ENCODE results near the gene CAMK2B. TPM values are rescaled to one million over a fixed set of nuclear protein-coding genes. Genes with fewer than 3 reads are reported as not detected.
"Not testable (repeated sequence)": the region's sequence is repeated elsewhere in the genome, so short reads cannot be mapped to it uniquely, and the experiment has no call there.

The CAMK2B gene
- polyA plus RNA-seq, 4 donors: 2.1 to 2.9 (median 2.3) TPM

- DNase-seq (ENCODE audit: low read depth in 4 of 4, low spot score in 3 of 4): no peak
Observed at GRCh38 chr7:44183386-44183785, 142.0 kb downstream of the CAMK2B start.

GRCh38 chr7:44182827-44183226, 142.6 kb downstream of the CAMK2B start:
- no peak for DNase-seq (ENCODE audit: low read depth in 4 of 4, low spot score in 3 of 4)

GRCh38 chr7:44180631-44181030, 144.8 kb downstream of the CAMK2B start:
- no peak for DNase-seq (ENCODE audit: low read depth in 4 of 4, low spot score in 3 of 4)

- DNase-seq (ENCODE audit: low read depth in 4 of 4, low spot score in 3 of 4): no peak
Observed at GRCh38 chr7:44177570-44178131, 147.7 kb downstream of the CAMK2B start.

- DNase-seq (ENCODE audit: low read depth in 4 of 4, low spot score in 3 of 4): no peak
Observed at GRCh38 chr7:44176486-44176885, 148.9 kb downstream of the CAMK2B start.

GRCh38 chr7:44175730-44176129, 149.7 kb downstream of the CAMK2B start:
- DNase-seq (ENCODE audit: low read depth in 4 of 4, low spot score in 3 of 4): no peak

- DNase-seq (ENCODE audit: low read depth in 4 of 4, low spot score in 3 of 4): not testable (repeated sequence)
Observed at GRCh38 chr7:44174694-44174948, 150.8 kb downstream of the CAMK2B start.

DNA sequence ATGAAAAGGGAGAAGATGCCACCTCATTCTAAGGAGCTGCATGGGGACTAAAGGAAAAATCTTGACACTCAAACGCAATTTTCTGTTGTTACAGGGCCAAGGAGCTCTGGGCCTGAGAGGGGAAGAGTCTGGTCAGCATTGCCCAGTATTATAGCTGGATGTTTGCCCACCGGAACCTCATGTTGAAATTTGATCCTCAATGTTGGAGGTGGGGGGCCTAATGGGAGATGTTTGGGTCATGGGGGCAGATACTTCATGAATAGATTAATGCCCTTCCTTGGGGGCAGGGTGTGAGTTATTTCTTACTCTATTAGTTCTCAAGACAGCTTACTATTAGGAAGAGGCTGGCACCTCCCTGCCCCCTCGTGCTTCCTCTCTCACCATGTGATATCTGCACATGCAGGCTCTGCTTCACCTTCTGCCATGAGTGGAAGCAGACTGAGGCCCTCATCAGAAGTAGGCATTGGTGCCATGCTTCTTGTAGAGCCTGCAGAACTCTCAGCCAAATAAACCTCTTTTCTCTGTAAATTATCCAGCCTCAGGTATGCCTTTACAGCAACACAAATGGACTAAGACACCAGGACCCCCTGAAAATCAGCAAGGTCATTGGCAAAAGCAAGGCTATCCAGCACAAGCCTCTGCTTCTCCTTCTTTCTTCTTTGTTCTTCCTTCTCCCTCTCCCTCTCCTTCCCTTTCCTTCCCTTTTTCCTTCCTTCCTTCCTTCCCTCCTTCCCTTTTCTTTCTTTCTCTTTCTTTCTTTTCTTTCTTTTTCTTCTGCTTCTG, 151.3 kb downstream of the CAMK2B start:
- no peak for DNase-seq (ENCODE audit: low read depth in 4 of 4, low spot score in 3 of 4)

DNA sequence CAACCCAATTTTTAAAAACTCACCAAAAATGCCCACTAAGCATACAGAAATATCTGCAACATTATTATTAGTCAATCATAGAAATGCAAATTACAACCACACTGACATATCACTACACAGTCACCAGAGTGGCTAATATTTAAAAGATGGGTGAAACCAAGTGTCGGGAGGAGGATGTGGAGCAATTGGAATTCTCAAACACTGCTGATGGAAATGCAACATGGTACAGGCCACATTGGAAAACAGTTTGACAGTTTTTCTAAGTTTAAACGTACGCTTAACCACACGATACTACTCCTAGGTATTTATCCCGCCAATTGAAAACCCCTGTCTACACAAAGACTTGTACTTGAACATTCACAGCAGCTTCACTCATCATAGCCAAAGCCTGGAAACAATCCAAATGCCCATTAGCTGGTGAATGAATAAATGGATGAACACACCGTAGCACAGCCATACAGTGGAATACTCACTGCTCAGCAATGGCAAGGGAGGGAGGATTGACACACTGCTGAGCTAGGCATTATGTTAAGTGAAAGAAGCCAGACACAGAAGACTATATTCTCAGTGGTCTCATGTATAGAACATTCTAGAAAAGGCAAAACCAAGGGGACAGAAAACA, 152.5 kb downstream of the CAMK2B start:
- no peak for DNase-seq (ENCODE audit: low read depth in 4 of 4, low spot score in 3 of 4)

GRCh38 chr7:44172352-44172751, 153.0 kb downstream of the CAMK2B start:
- no peak for DNase-seq (ENCODE audit: low read depth in 4 of 4, low spot score in 3 of 4)

- not testable (repeated sequence) for DNase-seq (ENCODE audit: low read depth in 4 of 4, low spot score in 3 of 4)
Observed at GRCh38 chr7:44171901-44172300, 153.5 kb downstream of the CAMK2B start.

DNA sequence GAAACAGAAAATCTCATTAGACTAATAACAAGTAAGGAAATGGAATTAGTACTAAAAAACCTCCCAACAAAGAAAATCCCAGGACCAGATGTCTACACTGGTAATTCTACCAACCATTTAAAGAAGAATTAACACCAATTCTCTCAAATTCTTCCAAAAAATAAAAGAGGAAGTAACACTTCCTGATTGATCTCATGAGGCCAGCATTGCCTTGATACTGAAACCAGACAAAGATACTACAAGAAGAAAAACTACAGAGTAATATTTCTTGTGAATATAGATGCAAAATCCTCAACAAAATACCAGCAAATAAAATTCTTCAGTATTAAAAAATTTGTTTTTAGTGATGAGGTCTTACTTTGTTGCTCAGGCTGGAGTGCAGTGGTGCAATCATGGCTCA, 157.5 kb downstream of the CAMK2B start:
- no peak for DNase-seq (ENCODE audit: low read depth in 4 of 4, low spot score in 3 of 4)

Other genes with a start within 250 kb of the CAMK2B start
- 10 to 100 TPM; 19.2 to 23.1 (median 20.9) TPM for gene POLM, start 243.1 kb downstream of the CAMK2B start, polyA plus RNA-seq (ENCODE audit: insufficient read length in 4 of 4)
- 10 to 100 TPM; 55.4 to 75.0 (median 67.7) TPM for gene AEBP1, start 221.2 kb downstream of the CAMK2B start, polyA plus RNA-seq (ENCODE audit: insufficient read length in 4 of 4)
- gene POLD2, start 202.0 kb downstream of the CAMK2B start, polyA plus RNA-seq (ENCODE audit: insufficient read length in 4 of 4): 100 to 1,000 TPM; 116 to 131 (median 120) TPM
- under 1 TPM; 0.37 to 0.99 (median 0.56) TPM for gene MYL7, start 184.3 kb downstream of the CAMK2B start, polyA plus RNA-seq (ENCODE audit: insufficient read length in 4 of 4)
- 1 to 10 TPM; 2.6 to 4.8 (median 3.7) TPM for gene GCK, start 136.2 kb downstream of the CAMK2B start, polyA plus RNA-seq (ENCODE audit: insufficient read length in 4 of 4)
- gene YKT6, start 124.6 kb downstream of the CAMK2B start, polyA plus RNA-seq (ENCODE audit: insufficient read length in 4 of 4): 10 to 100 TPM; 76.3 to 84.9 (median 79.0) TPM
- 10 to 100 TPM; 82.1 to 87.9 (median 84.6) TPM for gene NUDCD3, start 165.1 kb upstream of the CAMK2B start, polyA plus RNA-seq (ENCODE audit: insufficient read length in 4 of 4)
- 1 to 10 TPM; 2.4 to 3.9 (median 2.7) TPM for gene NPC1L1, start 215.7 kb upstream of the CAMK2B start, polyA plus RNA-seq (ENCODE audit: insufficient read length in 4 of 4)
- 10 to 100 TPM; 73.9 to 91.2 (median 79.1) TPM for gene DDX56, start 248.3 kb upstream of the CAMK2B start, polyA plus RNA-seq (ENCODE audit: insufficient read length in 4 of 4)

Measured in right renal pelvis (tissue), 4 donors.